ENCODE results near the gene TK2.
A peak's percentile ranks its signal among the peaks of the same experiment; 100 is the strongest.

The TK2 gene

GRCh38 chr16:66544016-66544757 lies 5.7 kb downstream of the TK2 start:
- DNase-seq (ENCODE audit: low spot score): no peak

- no peak for DNase-seq (ENCODE audit: low spot score)
These were observed 6.4 kb downstream of the TK2 start for GRCh38 chr16:66543541-66543940.

- no peak for DNase-seq (ENCODE audit: low spot score)
These were observed 7.5 kb downstream of the TK2 start for GRCh38 chr16:66542396-66542795.

- no peak for DNase-seq (ENCODE audit: low spot score)
These were observed 8.2 kb downstream of the TK2 start for GRCh38 chr16:66541388-66542355.

GRCh38 chr16:66539623-66540469 lies 10.1 kb downstream of the TK2 start:
- DNase-seq (ENCODE audit: low spot score): no peak

GRCh38 chr16:66538910-66539309 lies 11.0 kb downstream of the TK2 start:
- DNase-seq (ENCODE audit: low spot score): no peak

GRCh38 chr16:66537236-66537635 lies 12.7 kb downstream of the TK2 start:
- DNase-seq (ENCODE audit: low spot score): no peak

GRCh38 chr16:66536525-66536924 lies 13.4 kb downstream of the TK2 start:
- DNase-seq (ENCODE audit: low spot score): no peak

GRCh38 chr16:66534376-66534799 lies 15.5 kb downstream of the TK2 start:
- no peak for DNase-seq (ENCODE audit: low spot score)

- DNase-seq (ENCODE audit: low spot score): no peak
These were observed 20.4 kb downstream of the TK2 start for GRCh38 chr16:66529475-66529874.

GRCh38 chr16:66528294-66528693 lies 21.6 kb downstream of the TK2 start:
- DNase-seq (ENCODE audit: low spot score): no peak

- DNase-seq (ENCODE audit: low spot score): no peak
These were observed 24.3 kb downstream of the TK2 start for GRCh38 chr16:66525396-66526180.

GRCh38 chr16:66524601-66525164 lies 25.2 kb downstream of the TK2 start:
- no peak for DNase-seq (ENCODE audit: low spot score)

- no peak for DNase-seq (ENCODE audit: low spot score)
These were observed 26.0 kb downstream of the TK2 start for GRCh38 chr16:66523861-66524354.

- no peak for DNase-seq (ENCODE audit: low spot score)
These were observed 26.9 kb downstream of the TK2 start for GRCh38 chr16:66522816-66523590.

- peak; percentile 90 for DNase-seq (ENCODE audit: low spot score)
These were observed 27.8 kb downstream of the TK2 start for GRCh38 chr16:66521951-66522771.

GRCh38 chr16:66521252-66521713 lies 28.6 kb downstream of the TK2 start:
- no peak for DNase-seq (ENCODE audit: low spot score)

GRCh38 chr16:66520406-66521170 lies 29.3 kb downstream of the TK2 start:
- DNase-seq (ENCODE audit: low spot score): no peak
